ENCODE data around the gene MICOS13. TPM values are rescaled to one million over a fixed set of nuclear protein-coding genes. Genes with fewer than 3 reads are reported as not detected.

The MICOS13 gene
- total RNA-seq, 1 donor from 2014 or later, result 54.3 TPM

DNA sequence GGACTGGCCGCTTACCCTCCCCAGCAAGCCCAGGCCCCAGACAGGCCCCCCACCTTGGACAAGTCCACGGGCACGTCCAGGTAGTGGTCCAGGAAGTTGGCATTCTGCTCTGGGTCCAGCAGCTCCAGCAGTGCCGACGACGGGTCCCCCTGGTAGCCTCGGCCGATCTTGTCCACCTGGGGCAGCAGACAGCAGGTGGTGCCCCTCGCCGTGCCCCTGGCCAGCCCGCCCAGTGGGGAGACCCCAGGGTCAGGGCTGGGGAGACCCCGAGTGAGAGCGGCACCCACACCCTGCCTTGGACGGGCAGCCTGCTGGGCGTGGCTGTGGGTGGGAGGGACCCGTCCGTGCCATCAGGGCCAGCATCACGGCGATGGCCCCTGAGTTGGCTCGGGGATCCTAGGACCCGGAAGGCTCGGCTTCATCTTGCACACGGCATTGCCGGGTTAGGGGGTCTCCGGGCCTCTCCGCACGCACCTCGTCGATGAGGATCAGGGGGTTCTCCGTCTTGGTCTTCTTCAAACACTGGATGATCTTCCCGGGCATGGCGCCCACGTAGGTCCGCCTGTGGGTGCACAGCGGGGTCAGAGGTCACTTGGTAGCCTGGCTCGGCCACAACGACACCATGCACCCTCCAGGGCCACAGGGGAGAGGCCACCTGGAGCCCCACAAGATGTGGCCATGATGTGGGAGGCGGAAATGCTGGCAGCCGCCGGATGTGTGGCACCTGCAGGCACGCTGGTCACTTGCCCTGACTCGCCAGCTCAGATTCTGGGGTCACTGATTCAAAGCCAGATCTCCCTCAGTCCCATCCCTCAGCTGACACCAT, 16.1 kb upstream of the MICOS13 start:
- intact Hi-C loops (cut with micrococcal nuclease), result no loop called here
- peaks cover 69% of the 10 kb centered on the region for H3K36me3 Mint-ChIP-seq (ENCODE audit: low read depth)

DNA sequence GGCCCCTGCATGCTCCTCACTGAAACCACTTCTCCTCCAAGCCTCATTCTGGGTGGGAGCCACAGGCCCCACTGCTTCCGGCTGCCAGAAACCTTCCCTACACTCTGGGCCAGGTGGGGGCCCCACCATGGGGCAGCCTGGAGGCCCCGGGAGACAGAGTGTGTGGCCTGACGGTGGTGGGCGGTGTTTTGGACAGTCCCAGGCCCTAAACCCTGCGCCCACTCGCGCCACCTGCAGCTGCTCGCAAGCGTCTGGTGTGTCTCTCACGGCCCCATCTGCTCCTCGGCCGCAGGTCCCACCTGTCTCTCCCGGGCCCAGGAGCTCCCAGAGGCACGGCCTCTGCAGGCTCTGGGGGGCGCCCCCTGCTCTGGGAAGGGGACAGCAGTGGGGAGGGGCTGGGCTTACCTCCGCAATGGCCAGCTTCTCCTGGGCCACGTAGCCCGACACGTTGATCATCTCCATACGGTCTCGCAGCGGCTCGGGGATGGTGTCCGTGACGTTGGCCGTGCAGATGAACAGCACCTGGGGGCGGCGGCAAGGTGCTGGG, 15.4 kb upstream of the MICOS13 start:
- Mint-ChIP-seq H3K9me3 (no peaks in the 10 kb centered on the region), H3K36me3 (ENCODE audit: low read depth) (peaks cover 69% of the 10 kb centered on the region), H3K4me3 (ENCODE audit: low read depth) (no peak overlapping the region), H3K27ac (no peak overlapping the region), H3K4me1 (ENCODE audit: low read depth) (peaks cover 7% of the 10 kb centered on the region), H3K27me3 (ENCODE audit: low read depth) (no peaks in the 10 kb centered on the region)
- DNase-seq (ENCODE audit: low spot score), result no peak
- intact Hi-C loops (cut with micrococcal nuclease), result no loop called here

More for the DNA sequence above, 16.1 kb upstream of the MICOS13 start:
- H3K27ac Mint-ChIP-seq, result peak overlapping the region; percentile 26
- peaks cover 7% of the 10 kb centered on the region for H3K4me1 Mint-ChIP-seq (ENCODE audit: low read depth)
- H3K4me3 Mint-ChIP-seq (ENCODE audit: low read depth), result no peak overlapping the region
- no peak for DNase-seq (ENCODE audit: low spot score)
- H3K27me3 Mint-ChIP-seq (ENCODE audit: low read depth), result no peaks in the 10 kb centered on the region
- H3K9me3 Mint-ChIP-seq, result no peaks in the 10 kb centered on the region

DNA sequence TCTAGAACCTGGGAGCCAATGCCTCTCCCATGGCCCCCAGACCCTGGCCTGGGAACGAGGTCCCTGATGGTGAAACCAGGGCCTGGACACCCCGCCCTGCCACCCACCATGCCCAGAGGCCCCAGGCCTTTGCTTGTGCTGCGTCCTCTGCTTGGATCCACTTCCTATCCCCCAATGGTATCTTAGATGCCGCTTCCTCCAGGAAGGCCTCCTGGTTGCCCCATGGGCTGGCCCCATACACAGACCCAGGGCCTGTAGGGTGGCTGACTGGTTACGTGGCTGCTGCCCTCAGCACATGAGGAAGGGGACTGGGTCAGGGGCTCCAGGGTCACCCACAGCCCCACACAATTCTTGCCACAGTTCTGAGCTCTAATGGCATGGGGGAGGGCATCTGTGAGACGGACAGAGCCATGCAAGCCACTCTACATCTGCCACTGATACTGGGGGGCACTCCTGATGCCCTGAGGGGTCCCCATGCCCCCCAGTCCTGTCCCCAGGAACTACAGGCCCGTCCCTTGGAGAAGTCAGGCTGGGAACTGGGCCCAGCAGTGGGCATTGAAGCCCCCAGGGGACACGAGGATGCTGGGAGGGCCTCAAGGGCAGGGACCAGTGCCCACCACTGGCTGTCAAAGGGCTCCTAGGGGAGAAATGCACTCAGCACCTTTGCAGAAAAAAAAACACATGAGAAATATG, 14.8 kb upstream of the MICOS13 start:
- intact Hi-C loops (cut with micrococcal nuclease), result no loop called here
- no peak for DNase-seq (ENCODE audit: low spot score)
- no peak overlapping the region for H3K27ac Mint-ChIP-seq
- no peaks in the 10 kb centered on the region for H3K9me3 Mint-ChIP-seq
- no peak overlapping the region for H3K4me3 Mint-ChIP-seq (ENCODE audit: low read depth)
- H3K27me3 Mint-ChIP-seq (ENCODE audit: low read depth), result no peaks in the 10 kb centered on the region
- H3K4me1 Mint-ChIP-seq (ENCODE audit: low read depth), result peaks cover 7% of the 10 kb centered on the region
- peaks cover 72% of the 10 kb centered on the region for H3K36me3 Mint-ChIP-seq (ENCODE audit: low read depth)

DNA sequence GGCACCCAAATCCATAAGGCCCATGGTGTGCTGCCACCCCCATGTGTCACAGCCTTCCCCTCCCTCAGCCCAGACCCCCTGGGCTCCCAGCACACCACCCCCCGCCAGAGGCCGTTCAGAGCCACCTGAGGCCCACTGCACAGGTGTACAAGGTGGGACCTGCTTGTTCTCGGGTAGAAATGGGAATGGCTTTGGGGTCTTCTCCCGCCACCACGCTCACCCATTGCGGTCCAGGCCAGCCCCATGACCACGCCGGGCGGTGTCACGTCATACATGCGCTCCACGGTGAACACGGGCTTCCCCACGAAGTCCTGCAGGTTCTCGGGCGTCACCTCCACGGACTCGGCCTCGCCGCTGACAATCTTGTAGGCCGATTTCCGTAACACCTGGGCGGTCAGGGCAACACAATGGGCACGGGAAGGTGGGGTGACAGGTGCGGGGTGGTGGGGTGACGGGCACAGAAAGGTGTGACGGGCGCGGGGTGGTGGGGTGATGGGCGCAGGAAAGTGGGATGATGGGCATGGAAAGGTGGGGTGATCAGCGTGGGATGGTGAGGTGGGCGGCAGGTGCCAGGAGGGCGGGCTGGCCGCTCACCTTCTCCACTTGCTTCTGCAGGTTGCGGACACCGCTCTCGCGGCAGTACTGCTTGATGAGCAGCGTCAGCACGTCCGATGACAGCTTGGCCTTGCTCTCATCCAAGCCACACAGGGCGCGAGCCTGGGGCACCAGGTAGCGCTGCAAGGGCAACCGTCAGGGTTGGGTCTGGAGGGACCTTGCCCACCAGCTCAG, 14.0 kb upstream of the MICOS13 start:
- Mint-ChIP-seq H3K27ac (no peak overlapping the region), H3K27me3 (ENCODE audit: low read depth) (no peaks in the 10 kb centered on the region), H3K9me3 (no peaks in the 10 kb centered on the region), H3K4me3 (ENCODE audit: low read depth) (no peak overlapping the region), H3K4me1 (ENCODE audit: low read depth) (peaks cover 8% of the 10 kb centered on the region), H3K36me3 (ENCODE audit: low read depth) (peaks cover 72% of the 10 kb centered on the region)
- no peak for DNase-seq (ENCODE audit: low spot score)
- intact Hi-C loops (cut with micrococcal nuclease), result no loop called here

DNA sequence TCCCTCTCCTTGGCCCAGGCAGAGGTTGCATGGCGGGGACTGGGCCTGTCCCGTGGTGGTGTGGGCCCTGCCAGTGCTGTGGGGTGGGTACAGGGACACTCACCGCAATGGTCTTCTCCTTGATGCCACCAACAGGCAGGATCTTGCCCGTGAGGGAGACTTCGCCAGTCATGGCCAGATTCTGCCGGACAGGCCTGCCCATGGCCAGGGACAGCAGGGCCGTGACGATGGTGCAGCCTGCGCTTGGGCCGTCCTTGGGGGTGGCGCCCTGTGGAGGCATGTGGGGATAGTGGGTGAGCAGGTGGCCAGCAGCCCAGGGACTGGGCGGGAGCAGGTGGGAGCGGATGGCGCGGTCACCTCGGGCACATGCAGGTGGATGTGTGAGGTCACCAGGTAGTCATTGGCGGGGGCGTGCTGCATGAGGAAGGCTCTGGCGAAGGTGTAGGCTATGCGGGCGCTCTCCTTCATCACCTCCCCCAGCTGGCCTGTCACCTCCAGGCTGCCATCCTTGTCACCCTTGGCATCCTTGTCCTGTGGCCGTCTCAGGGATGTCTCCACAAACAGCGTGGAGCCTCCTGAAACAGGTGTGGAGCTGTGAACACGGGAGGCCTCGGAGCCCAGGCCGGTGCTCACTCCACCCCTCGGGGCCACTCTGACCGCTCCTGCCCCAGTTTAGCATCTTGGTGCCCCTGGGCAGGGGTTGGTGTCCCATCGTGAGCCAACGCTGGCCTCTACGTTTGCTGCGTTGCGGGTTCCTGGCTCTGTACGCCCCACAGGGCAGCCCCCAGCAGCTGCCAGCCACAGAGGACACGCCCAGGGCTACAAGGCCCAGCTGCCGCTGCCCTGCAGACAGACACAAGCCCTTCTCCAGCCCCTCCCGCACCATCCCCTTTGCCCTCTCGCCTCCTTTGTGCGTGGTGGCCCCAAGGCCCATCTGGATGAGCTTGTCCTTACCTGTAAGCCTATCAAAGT, 13.2 kb upstream of the MICOS13 start:
- intact Hi-C loops (cut with micrococcal nuclease), result no loop called here
- Mint-ChIP-seq H3K27me3 (ENCODE audit: low read depth) (no peaks in the 10 kb centered on the region), H3K4me3 (ENCODE audit: low read depth) (no peak overlapping the region), H3K36me3 (ENCODE audit: low read depth) (peaks cover 66% of the 10 kb centered on the region), H3K4me1 (ENCODE audit: low read depth) (peaks cover 8% of the 10 kb centered on the region), H3K9me3 (no peaks in the 10 kb centered on the region), H3K27ac (no peak overlapping the region)
- no peak for DNase-seq (ENCODE audit: low spot score)

DNA sequence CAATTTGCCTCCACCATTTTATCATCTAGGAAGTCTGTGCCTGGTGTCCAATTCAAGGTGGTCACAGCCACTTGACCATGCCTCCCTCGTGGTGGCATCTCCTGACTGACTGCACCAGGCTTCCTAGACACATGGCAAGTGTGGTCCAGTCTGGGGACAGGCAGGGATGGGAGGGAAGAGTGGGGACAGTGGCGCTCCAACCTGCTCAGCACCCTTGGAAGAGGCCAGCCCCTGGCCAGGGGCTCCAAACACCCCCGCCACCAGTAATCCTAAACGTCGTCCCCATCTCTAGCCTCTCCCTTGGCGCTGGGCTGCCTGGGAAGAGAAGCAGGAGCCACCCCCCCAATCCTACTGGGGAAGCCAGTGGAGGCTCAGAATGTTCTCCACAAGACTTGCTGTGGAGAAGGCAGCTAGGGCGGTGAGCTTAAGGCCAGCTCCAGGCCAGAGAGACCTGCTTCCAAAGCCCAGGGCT, 12.4 kb upstream of the MICOS13 start:
- Mint-ChIP-seq H3K4me3 (ENCODE audit: low read depth) (peak overlapping the region; percentile 94), H3K9me3 (no peaks in the 10 kb centered on the region), H3K36me3 (ENCODE audit: low read depth) (peaks cover 66% of the 10 kb centered on the region), H3K27ac (peak overlapping the region; percentile 50), H3K4me1 (ENCODE audit: low read depth) (peaks cover 11% of the 10 kb centered on the region), H3K27me3 (ENCODE audit: low read depth) (no peaks in the 10 kb centered on the region)
- intact Hi-C loops (cut with micrococcal nuclease), result no loop called here
- no peak for DNase-seq (ENCODE audit: low spot score)

DNA sequence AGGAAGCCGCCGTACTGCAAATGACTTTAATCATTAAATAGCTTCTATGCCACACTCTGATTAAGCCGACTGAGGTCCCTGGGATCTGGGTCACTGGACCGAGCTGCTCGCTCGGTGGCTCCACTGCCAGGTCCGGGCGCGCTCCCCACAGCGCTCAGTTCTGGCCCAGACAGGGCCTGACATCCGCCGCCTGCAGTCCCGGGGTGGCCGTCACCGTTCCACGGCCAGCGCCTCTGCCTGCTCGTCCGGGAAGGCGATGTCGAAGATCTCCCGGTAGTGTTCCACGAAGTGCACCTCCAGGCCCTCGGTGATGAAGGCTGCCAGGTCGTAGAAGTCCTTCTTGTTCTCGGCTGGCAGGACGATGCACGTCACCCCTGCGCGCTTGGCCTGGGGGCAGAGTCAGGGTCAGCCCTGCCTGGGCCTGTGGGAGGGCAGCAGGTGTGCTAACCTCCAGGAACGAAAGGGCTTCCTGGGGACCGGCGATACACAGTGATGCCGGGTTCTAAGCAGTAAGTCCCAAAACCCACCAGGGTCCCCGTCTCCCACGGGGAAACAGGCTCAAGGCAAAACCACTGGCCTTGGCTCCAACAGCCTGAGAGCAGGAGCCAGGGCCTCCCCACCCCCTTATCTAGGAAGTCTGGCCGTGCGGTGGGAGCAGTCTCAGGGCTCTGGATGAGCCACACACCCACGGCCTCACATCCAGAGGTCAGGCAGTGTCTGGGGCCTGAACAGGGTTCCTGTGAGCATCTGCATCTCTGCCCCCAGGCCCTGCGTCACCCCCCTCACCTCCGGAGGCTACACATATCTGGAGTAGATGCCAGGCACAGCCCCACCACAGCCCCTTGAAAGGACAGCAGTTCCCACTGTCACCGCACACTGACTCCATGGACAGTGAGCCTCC, 11.8 kb upstream of the MICOS13 start:
- no peaks in the 10 kb centered on the region for H3K27me3 Mint-ChIP-seq (ENCODE audit: low read depth)
- intact Hi-C loops (cut with micrococcal nuclease), result loop anchor here (2.0 kb wide), 1 partner anchor 69 kb away; the partner anchor contains the start of genes SAFB and SAFB2

DNA sequence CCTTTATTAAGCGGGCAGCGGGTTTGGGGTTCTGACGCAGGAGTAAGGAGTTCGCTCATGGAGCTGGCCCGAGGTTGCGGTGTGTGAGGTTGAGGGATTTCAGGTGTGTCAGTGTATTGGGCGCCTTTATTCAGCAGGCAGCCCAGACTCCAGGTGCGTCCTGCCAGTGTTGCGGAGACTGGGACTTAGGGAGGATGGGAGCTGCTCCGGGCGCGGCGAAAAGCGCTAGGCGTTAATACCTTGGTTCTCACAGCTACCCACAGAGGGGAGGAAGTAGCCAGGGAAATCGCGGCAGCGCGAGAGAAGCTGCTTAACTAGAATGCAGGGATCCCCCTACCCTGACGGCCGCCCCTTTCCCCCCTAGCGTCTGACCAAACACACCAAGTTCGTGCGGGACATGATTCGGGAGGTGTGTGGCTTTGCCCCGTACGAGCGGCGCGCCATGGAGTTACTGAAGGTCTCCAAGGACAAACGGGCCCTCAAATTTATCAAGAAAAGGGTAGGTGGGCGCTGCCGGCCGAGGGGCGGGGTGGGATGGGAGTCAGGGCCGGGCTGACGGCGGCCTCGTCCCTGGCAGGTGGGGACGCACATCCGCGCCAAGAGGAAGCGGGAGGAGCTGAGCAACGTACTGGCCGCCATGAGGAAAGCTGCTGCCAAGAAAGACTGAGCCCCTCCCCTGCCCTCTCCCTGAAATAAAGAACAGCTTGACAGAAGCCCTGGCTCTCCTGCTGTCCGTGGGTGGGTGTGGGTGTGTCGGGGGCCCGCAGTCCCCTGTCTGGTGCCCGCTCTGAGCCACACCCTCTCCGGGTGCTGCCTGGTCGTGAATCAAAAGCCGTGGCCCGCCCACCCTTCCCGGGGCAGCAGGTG, 10.9 kb upstream of the MICOS13 start:
- H3K4me3 Mint-ChIP-seq (ENCODE audit: low read depth), result peak overlapping the region; percentile 94
- H3K36me3 Mint-ChIP-seq (ENCODE audit: low read depth), result peaks cover 54% of the 10 kb centered on the region
- H3K27ac Mint-ChIP-seq, result peak overlapping the region; percentile 95
- peaks cover 15% of the 10 kb centered on the region for H3K4me1 Mint-ChIP-seq (ENCODE audit: low read depth)
- no peaks in the 10 kb centered on the region for H3K27me3 Mint-ChIP-seq (ENCODE audit: low read depth)
- intact Hi-C loops (cut with micrococcal nuclease), result loop anchor here (1.0 to 2.0 kb wide), 3 partner anchors 11 to 68 kb away; partner anchors contain the start of genes CATSPERD, LONP1, MICOS13 and SAFB
- peak; percentile 31 for DNase-seq (ENCODE audit: low spot score)
- H3K9me3 Mint-ChIP-seq, result no peaks in the 10 kb centered on the region

More for the DNA sequence above, 11.8 kb upstream of the MICOS13 start:
- H3K9me3 Mint-ChIP-seq, result no peaks in the 10 kb centered on the region
- peaks cover 11% of the 10 kb centered on the region for H3K4me1 Mint-ChIP-seq (ENCODE audit: low read depth)
- H3K36me3 Mint-ChIP-seq (ENCODE audit: low read depth), result peaks cover 61% of the 10 kb centered on the region
- H3K4me3 Mint-ChIP-seq (ENCODE audit: low read depth), result peak overlapping the region; percentile 94
- peak overlapping the region; percentile 52 for H3K27ac Mint-ChIP-seq
- no peak for DNase-seq (ENCODE audit: low spot score)

DNA sequence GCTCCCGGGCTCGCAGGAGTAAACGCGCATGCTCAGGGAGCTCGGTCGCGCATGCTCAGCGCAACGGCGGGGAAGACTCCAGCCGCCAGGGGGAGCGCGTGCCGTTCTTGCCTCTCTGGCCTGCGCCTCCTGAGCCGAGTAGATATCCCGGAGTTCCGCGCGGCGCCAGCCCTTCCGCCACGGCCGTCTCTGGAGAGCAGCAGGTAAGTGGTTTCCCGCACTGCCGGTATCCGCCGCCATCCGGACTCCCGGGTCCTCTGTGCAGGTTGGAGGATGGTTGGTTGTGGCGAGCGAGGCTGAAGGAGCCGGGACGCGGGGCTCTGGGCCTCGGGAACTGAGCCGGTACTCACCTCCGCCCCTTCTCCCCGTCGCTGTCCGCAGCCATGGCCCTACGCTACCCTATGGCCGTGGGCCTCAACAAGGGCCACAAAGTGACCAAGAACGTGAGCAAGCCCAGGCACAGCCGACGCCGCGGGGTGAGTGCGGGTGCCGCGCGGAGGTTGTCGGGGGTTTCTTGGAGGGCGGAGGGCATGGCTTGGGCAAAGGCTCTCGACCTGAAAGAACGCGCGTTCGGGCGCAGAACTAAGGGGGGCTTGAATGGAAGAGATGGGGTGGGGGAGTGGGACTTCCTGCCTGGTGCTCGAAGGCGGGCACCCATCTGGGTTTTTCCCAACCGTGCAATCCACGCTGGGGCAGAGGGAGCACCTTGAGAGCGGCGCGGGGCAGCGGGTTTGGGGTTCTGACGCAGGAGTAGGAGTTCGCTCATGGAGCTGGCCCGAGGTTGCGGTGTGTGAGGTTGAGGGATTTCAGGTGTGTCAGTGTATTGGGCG, 10.0 kb upstream of the MICOS13 start, which contains the start of gene RPL36:
TSS of gene RPL36 (plus strand) at position 171 of the 830 bp plus-strand sequence. CDS start at position 384, 213 bp downstream.
- no peaks in the 10 kb centered on the region for H3K27me3 Mint-ChIP-seq (ENCODE audit: low read depth)
- peak; percentile 99 for DNase-seq (ENCODE audit: low spot score)
- no peaks in the 10 kb centered on the region for H3K9me3 Mint-ChIP-seq
- peaks cover 15% of the 10 kb centered on the region for H3K4me1 Mint-ChIP-seq (ENCODE audit: low read depth)
- intact Hi-C loops (cut with micrococcal nuclease), result loop anchor here (1.0 to 2.0 kb wide), 3 partner anchors 10 to 68 kb away; partner anchors contain the start of genes CATSPERD, LONP1, MICOS13 and SAFB
- peak within 1 kb of the TSS; percentile 94 for H3K4me3 Mint-ChIP-seq (ENCODE audit: low read depth)
- H3K36me3 Mint-ChIP-seq (ENCODE audit: low read depth), result peaks cover 53% of the 10 kb centered on the region
- H3K27ac Mint-ChIP-seq, result peak within 1 kb of the TSS; percentile 95

All from activated T-helper 2 cell treated with anti-CD3 and anti-CD28 coated beads, Interferon-gamma antibody, Interleukin-2, Interleukin-4, amounts not matched to agents 10 μg/mL and 5 μg/mL and 100 μg/mL, durations not matched to agents 14 hours and 24 hours and 36 hours (primary cell).